Astrocyte (in vitro differentiated cells and primary cell): ENCODE measurements around the gene IP6K3.
A peak's percentile ranks its signal among the peaks of the same experiment; 100 is the strongest.

Source experiments
- EZH2 ChIP-seq: IDR thresholded peaks from 2 replicates; pipeline ENCODE4 v1.6.1; 2012; ENCODE audit warnings: mild to moderate bottlenecking, low read length, inconsistent platforms; ENCODE audit not compliant: insufficient read depth
- TF ChIP-seq, protein P1 (sequence below): IDR thresholded peaks from 2 replicates; pipeline ENCODE4 v1.5.1; 2011; ENCODE audit warnings: low read depth, mild to moderate bottlenecking, inconsistent platforms, low read length, moderate library complexity; ENCODE audit not compliant: insufficient read depth

DNA sequence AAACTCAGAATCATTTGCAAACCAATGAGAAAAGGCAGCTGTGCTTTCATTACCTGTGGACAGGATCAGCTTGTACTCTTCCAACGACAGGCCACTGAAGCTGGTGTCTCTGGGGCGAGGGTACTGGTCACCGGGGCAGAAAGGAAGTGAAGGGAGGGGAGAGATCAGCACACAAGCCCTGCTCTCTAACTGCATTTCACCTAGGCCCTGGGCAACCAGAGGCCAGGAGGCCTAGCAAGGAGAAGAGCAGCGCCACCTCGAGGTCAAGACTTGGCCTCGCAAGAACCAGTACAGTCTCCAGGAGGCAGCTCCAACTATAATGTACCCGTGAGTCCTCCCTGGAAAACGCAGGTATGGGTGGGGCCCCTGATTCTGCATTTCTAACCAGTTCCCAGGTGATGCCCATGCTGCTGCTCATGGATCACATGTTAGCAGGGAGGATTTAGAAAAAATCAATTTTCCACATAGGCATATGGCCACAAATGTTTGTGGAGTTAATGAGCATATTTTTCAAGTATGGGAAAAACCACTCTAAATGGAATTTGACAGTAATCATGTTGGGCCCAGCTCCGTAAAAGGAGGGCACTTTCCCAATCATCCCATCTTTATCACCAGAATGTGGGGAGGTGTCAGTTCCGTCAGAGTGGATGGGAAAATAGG, 46.2 kb downstream of the IP6K3 start:
- TF ChIP-seq, protein P1, sequence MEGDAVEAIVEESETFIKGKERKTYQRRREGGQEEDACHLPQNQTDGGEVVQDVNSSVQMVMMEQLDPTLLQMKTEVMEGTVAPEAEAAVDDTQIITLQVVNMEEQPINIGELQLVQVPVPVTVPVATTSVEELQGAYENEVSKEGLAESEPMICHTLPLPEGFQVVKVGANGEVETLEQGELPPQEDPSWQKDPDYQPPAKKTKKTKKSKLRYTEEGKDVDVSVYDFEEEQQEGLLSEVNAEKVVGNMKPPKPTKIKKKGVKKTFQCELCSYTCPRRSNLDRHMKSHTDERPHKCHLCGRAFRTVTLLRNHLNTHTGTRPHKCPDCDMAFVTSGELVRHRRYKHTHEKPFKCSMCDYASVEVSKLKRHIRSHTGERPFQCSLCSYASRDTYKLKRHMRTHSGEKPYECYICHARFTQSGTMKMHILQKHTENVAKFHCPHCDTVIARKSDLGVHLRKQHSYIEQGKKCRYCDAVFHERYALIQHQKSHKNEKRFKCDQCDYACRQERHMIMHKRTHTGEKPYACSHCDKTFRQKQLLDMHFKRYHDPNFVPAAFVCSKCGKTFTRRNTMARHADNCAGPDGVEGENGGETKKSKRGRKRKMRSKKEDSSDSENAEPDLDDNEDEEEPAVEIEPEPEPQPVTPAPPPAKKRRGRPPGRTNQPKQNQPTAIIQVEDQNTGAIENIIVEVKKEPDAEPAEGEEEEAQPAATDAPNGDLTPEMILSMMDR, result peak; percentile 65
- TF ChIP-seq EZH2, result no peak
